A673 (cell line): ENCODE data around the gene MGME1. TPM values are rescaled to one million over a fixed set of nuclear protein-coding genes. Genes with fewer than 3 reads are reported as not detected.

ENCODE experiments used
- BruUV-seq: library from RNA; stranded (reverse); fragments of 400-500 nt; replicated peaks from 2 replicates; lab custom pipeline; 2021; lab: Mats Ljungman, UMichigan
- CTCF ChIA-PET: fragments of 300-600 bp; sonication (Branson Sonifier 250); formaldehyde crosslinking; loops from one replicate; lab custom pipeline; 2022; ENCODE audit warnings: antibody characterized with exemption; lab: Charles Lee
- POLR2A ChIA-PET: fragments of 300-600 bp; sonication (Branson Sonifier 250); formaldehyde crosslinking; loops from one replicate; lab custom pipeline; 2022; ENCODE audit warnings: antibody characterized with exemption; ENCODE audit not compliant: low non-redundant PET; lab: Charles Lee
- DNase-seq: peaks from one replicate; pipeline ENCODE4 v3.0.0-alpha.2; 2015; ENCODE audit warnings: low spot score
- H3K27ac ChIP-seq: fragments of 200-600 bp; sonication (generic); 2 replicates; pipeline ENCODE4 v1.5.1; 2016; ENCODE audit warnings: mixed run types, low read depth, mild to moderate bottlenecking, mixed read lengths, antibody characterized with exemption, low read length; ENCODE audit not compliant: poor library complexity, severe bottlenecking
- H3K27me3 ChIP-seq: fragments of 200-600 bp; sonication (generic); replicated peaks from 2 replicates; pipeline ENCODE4 v1.6.1; 2017; ENCODE audit warnings: mixed run types, low read depth, mild to moderate bottlenecking, mixed read lengths, antibody characterized with exemption, low read length; ENCODE audit not compliant: insufficient read depth, poor library complexity
- H3K36me3 ChIP-seq: fragments of 200-600 bp; sonication (generic); 2 replicates; pipeline ENCODE4 v1.6.1; 2016; ENCODE audit warnings: mixed run types, mild to moderate bottlenecking, mixed read lengths, antibody characterized with exemption, low read length; ENCODE audit not compliant: insufficient read depth, poor library complexity, severe bottlenecking
- H3K4me1 ChIP-seq: fragments of 200-600 bp; sonication (generic); 2 replicates; pipeline ENCODE4 v1.6.1; 2017; ENCODE audit warnings: mixed run types, mild to moderate bottlenecking, mixed read lengths, antibody characterized with exemption, low read length; ENCODE audit not compliant: insufficient read depth, poor library complexity, severe bottlenecking
- H3K4me3 ChIP-seq: fragments of 200-600 bp; sonication (generic); 2 replicates; pipeline ENCODE4 v1.5.1; 2016; ENCODE audit warnings: low read depth, mixed run types, mild to moderate bottlenecking, mixed read lengths, low read length; ENCODE audit not compliant: poor library complexity, severe bottlenecking
- H3K9me3 ChIP-seq: fragments of 200-600 bp; sonication (generic); 2 replicates; pipeline ENCODE4 v1.6.1; 2016; ENCODE audit warnings: mixed run types, low read depth, mild to moderate bottlenecking, mixed read lengths, antibody characterized with exemption, low read length; ENCODE audit not compliant: poor library complexity, severe bottlenecking
- CTCF ChIP-seq: fragments of 300-800, 200-600 bp; sonication (generic); conservative IDR thresholded peaks from 2 replicates; pipeline ENCODE4 v1.5.1; 2017; ENCODE audit warnings: low read depth, mild to moderate bottlenecking, antibody characterized with exemption, low read length, moderate library complexity, mixed read lengths
- EZH2 ChIP-seq: fragments of 200-600 bp; sonication (generic); IDR thresholded peaks from 2 replicates; pipeline ENCODE4 v1.6.1; 2017; ENCODE audit warnings: borderline replicate concordance, low read depth, mild to moderate bottlenecking, mixed read lengths, antibody characterized with exemption, low read length; ENCODE audit not compliant: poor library complexity, severe bottlenecking
- intact Hi-C: fragments of 100-400 bp; cut with micrococcal nuclease; formaldehyde crosslinking; loops from one replicate; pipeline ENCODE4 v1.10.0; 2022; ENCODE audit not compliant: unreplicated experiment
- total RNA-seq: library from RNA; stranded (reverse); gene quantifications from 2 replicates; pipeline ENCODE4 v1.2.3, GENCODE V29; 2021

The MGME1 gene
- total RNA-seq, 1 experiment from 2014 or later = 41.4 TPM

DNA sequence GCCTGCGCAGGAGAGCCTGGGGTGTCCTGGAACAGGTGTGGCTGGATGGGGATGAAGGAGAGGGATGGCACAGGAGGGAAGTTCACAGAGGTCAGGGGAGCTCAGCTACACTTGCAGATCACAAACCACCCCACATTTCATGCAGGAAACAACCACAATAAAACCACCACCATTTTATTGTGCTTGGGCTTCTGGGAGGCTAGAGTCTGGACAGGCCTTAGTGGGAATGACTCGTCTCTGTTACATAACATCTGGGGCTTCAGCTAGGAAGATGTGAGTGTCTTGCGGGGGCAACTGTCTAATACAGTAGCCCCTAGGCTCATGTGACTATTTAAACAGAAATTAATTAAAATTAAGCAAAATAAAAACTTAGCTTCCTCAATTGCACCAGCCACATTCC, 33.6 kb upstream of the MGME1 start:
- Histone ChIP-seq H3K9me3 (no peaks in the 10 kb centered on the region), H3K4me1 (no peaks in the 10 kb centered on the region), H3K27ac (no peak overlapping the region), H3K27me3 (no peaks in the 10 kb centered on the region), H3K4me3 (no peak overlapping the region), H3K36me3 (no peaks in the 10 kb centered on the region)
- intact Hi-C loops = no loop called here
- TF ChIP-seq CTCF (no peak), EZH2 (no peak)
- CTCF ChIA-PET = no interaction called here
- POLR2A ChIA-PET = no interaction called here
- no TSS peak for BruUV-seq
- no peak for DNase-seq

- POLR2A ChIA-PET = no interaction called here
- H3K9me3 ChIP-seq = no peaks in the 10 kb centered on the region
- TF ChIP-seq CTCF (no peak), EZH2 (no peak)
- H3K4me1 ChIP-seq = no peaks in the 10 kb centered on the region
- H3K27ac ChIP-seq = no peak overlapping the region
- H3K27me3 ChIP-seq = no peaks in the 10 kb centered on the region
- H3K4me3 ChIP-seq = no peak overlapping the region
- intact Hi-C loops = no loop called here
- peaks cover 2% of the 10 kb centered on the region for H3K36me3 ChIP-seq
- no peak for DNase-seq
- no TSS peak for BruUV-seq
- CTCF ChIA-PET = no interaction called here
These were observed 33.1 kb upstream of the MGME1 start for GRCh38 chr20:17935761-17936160.

GRCh38 chr20:17936286-17936760, 32.5 kb upstream of the MGME1 start:
- intact Hi-C loops = no loop called here
- no peaks in the 10 kb centered on the region for H3K27me3 ChIP-seq
- DNase-seq = no peak
- BruUV-seq = no TSS peak
- no peaks in the 10 kb centered on the region for H3K9me3 ChIP-seq
- H3K36me3 ChIP-seq = peaks cover 8% of the 10 kb centered on the region
- H3K27ac ChIP-seq = no peak overlapping the region
- ChIA-PET POLR2A (no interaction called here), CTCF (no interaction called here)
- TF ChIP-seq CTCF = no peak
- no peak for TF ChIP-seq EZH2
- no peaks in the 10 kb centered on the region for H3K4me1 ChIP-seq
- no peak overlapping the region for H3K4me3 ChIP-seq
